ENCODE measurements around the gene ODC1.

Gene ODC1

GRCh38 chr2:10422251-10422650 is 25.9 kb downstream of the ODC1 start:
- H3F3A ChIP-seq (ENCODE audit: insufficient read depth, low read length): no peaks in the 10 kb centered on the region

GRCh38 chr2:10419553-10420257 is 28.4 kb downstream of the ODC1 start:
- TF ChIP-seq EZH2 (IDR thresholded peaks at IDR 0.05; ENCODE audit: borderline replicate concordance, low read length): no peak
- Histone ChIP-seq H3K36me3 (ENCODE audit: insufficient read depth, low read length) (no peaks in the 10 kb centered on the region), H3K9me2 (ENCODE audit: low read depth, low read length) (no peaks in the 10 kb centered on the region), H3F3A (ENCODE audit: insufficient read depth, low read length) (no peaks in the 10 kb centered on the region), H3K4me3 (ENCODE audit: low read depth, low read length, poor library complexity, severe bottlenecking) (no peak overlapping the region), H3K4me1 (ENCODE audit: insufficient read depth, low read length, severe bottlenecking) (peaks cover 23% of the 10 kb centered on the region), H3K4me2 (ENCODE audit: low read length) (no peak overlapping the region), H3K9me3 (ENCODE audit: low read length) (no peaks in the 10 kb centered on the region), H4K20me1 (ENCODE audit: insufficient read depth, low read length) (no peaks in the 10 kb centered on the region), H2AFZ (ENCODE audit: low read length) (no peak overlapping the region), H3K27ac (ENCODE audit: low read depth, low read length, poor library complexity, severe bottlenecking) (no peak overlapping the region), H3K79me2 (ENCODE audit: insufficient read depth, low read length) (no peaks in the 10 kb centered on the region), H3K9ac (ENCODE audit: low read length) (no peak overlapping the region), H3K27me3 (ENCODE audit: insufficient read depth, low read length) (peaks cover 13% of the 10 kb centered on the region; the same call in 1 of the 2 replicates)

More at GRCh38 chr2:10422251-10422650, 25.9 kb downstream of the ODC1 start:
- no peak for TF ChIP-seq CTCF (IDR thresholded peaks at IDR 0.05; ENCODE audit: low read length)
- TF ChIP-seq EZH2 (IDR thresholded peaks at IDR 0.05; ENCODE audit: borderline replicate concordance, low read length): no peak
- Histone ChIP-seq H3K27ac (ENCODE audit: low read depth, low read length, poor library complexity, severe bottlenecking) (no peak overlapping the region), H3K9ac (ENCODE audit: low read length) (no peak overlapping the region), H3K36me3 (ENCODE audit: insufficient read depth, low read length) (no peaks in the 10 kb centered on the region), H2AFZ (ENCODE audit: low read length) (no peak overlapping the region), H3K79me2 (ENCODE audit: insufficient read depth, low read length) (no peaks in the 10 kb centered on the region), H3K4me1 (ENCODE audit: insufficient read depth, low read length, severe bottlenecking) (peaks cover 4% of the 10 kb centered on the region), H3K4me2 (ENCODE audit: low read length) (no peak overlapping the region), H3K9me2 (ENCODE audit: low read depth, low read length) (no peaks in the 10 kb centered on the region), H3K9me3 (ENCODE audit: low read length) (no peaks in the 10 kb centered on the region), H3K27me3 (ENCODE audit: insufficient read depth, low read length) (peaks cover 10% of the 10 kb centered on the region; the same call in 1 of the 2 replicates), H3K4me3 (ENCODE audit: low read depth, low read length, poor library complexity, severe bottlenecking) (no peak overlapping the region), H4K20me1 (ENCODE audit: insufficient read depth, low read length) (no peaks in the 10 kb centered on the region)

- Histone ChIP-seq H3K9me2 (ENCODE audit: low read depth, low read length) (no peaks in the 10 kb centered on the region), H3K4me2 (ENCODE audit: low read length) (no peak overlapping the region), H3K4me3 (ENCODE audit: low read depth, low read length, poor library complexity, severe bottlenecking) (no peak overlapping the region), H3K9me3 (ENCODE audit: low read length) (no peaks in the 10 kb centered on the region), H3K9ac (ENCODE audit: low read length) (no peak overlapping the region), H4K20me1 (ENCODE audit: insufficient read depth, low read length) (no peaks in the 10 kb centered on the region), H3K4me1 (ENCODE audit: insufficient read depth, low read length, severe bottlenecking) (peaks cover 40% of the 10 kb centered on the region), H3K36me3 (ENCODE audit: insufficient read depth, low read length) (no peaks in the 10 kb centered on the region), H3K27me3 (ENCODE audit: insufficient read depth, low read length) (peaks cover 4% of the 10 kb centered on the region; the same call in 1 of the 2 replicates), H2AFZ (ENCODE audit: low read length) (no peak overlapping the region), H3F3A (ENCODE audit: insufficient read depth, low read length) (no peaks in the 10 kb centered on the region), H3K27ac (ENCODE audit: low read depth, low read length, poor library complexity, severe bottlenecking) (no peak overlapping the region), H3K79me2 (ENCODE audit: insufficient read depth, low read length) (no peaks in the 10 kb centered on the region)
- no peak for TF ChIP-seq CTCF (IDR thresholded peaks at IDR 0.05; ENCODE audit: low read length)
- TF ChIP-seq EZH2 (IDR thresholded peaks at IDR 0.05; ENCODE audit: borderline replicate concordance, low read length): no peak
Measured at GRCh38 chr2:10417551-10418335, 30.4 kb downstream of the ODC1 start.
